Transverse colon (tissue), 4 donors: Measurements from ENCODE around the gene GNS.

ENCODE experiments used
- CTCF ChIP-seq, 5 experiments: fragments of 200-600 bp in 3 of 5; fragments of 450-650 bp in 2 of 5; sonication (generic) in 3 of 5; IDR thresholded peaks; 1 replicate in 2 of 5; 2 replicates in 3 of 5; pipeline ENCODE4 v1.5.1; 2016 to 2017; ENCODE audit warnings: antibody characterized with exemption in 5 of 5, inconsistent platforms in 3 of 5, mild to moderate bottlenecking in 2 of 5, moderate library complexity in 1 of 5
- POLR2AphosphoS5 ChIP-seq, 3 donors: sonication (generic); formaldehyde crosslinking; IDR thresholded peaks; one replicate each; pipeline ENCODE4 v1.6.1; 2016; ENCODE audit warnings: antibody characterized with exemption in 3 of 3

DNA sequence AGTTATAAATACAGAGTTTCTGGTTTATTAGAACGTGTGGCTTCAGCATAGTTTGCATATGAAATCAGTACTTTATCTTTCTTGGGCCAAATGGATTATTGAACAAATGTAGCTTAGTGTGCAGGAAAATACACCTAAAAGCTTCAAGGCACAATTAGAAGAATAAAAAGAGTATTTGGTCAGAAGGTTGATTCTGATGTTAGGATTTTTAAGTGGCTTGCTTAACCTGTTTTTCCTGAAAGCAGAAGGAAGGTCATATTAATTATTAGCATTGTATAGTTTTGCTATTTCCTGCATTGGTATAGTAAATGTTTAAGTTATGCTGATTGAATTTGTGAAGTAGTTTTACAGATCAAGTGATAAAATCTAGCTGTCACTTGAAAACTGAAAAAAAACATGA, 31.0 kb upstream of the GNS start:
- no peak for TF ChIP-seq POLR2AphosphoS5 (IDR thresholded peaks at IDR 0.05)
- TF ChIP-seq CTCF (IDR thresholded peaks at IDR 0.05): no peak
